K562 (cell line): ENCODE results near the gene NMT1. TPM values are rescaled to one million over a fixed set of nuclear protein-coding genes. Genes with fewer than 3 reads are reported as not detected.

Source experiments
- ATAC-seq: fragments of 200-7000 bp; cut with Tn5 transposase; 3 replicates; pipeline ENCODE4 v1.9.1; 2020; ENCODE audit warnings: moderate library complexity
- BruUV-seq: library from RNA; stranded (reverse); fragments of 400-500 nt; replicated peaks from 2 replicates; lab custom pipeline; 2021; lab: Mats Ljungman, UMichigan
- CTCF ChIA-PET: fragments of 300-600 bp; formaldehyde crosslinking; extraction: SDS; loops from one replicate; lab custom pipeline; 2021; ENCODE audit warnings: low intra/inter-chr PET ratio; lab: Yijun Ruan, JAX
- POLR2A ChIA-PET: fragments of 300-600, 350-650 bp; sonication (Branson Sonifier 250); formaldehyde crosslinking; extraction: SDS; loops from one replicate; lab custom pipeline; 2021; ENCODE audit warnings: antibody characterized with exemption, inconsistent platforms; lab: Yijun Ruan, JAX
- DNase-seq, 4 experiments: peaks; one replicate each; pipeline versions ENCODE4 v3.0.0 to v3.0.0-alpha.2; 2011 to 2018; ENCODE audit warnings: low spot score in 3 of 4, mixed read lengths in 3 of 4; ENCODE audit errors: extremely low read depth in 1 of 4
- FAIRE-seq: peaks from 2 replicates; lab custom pipeline; 2011; peaks lifted over from hg19 to GRCh38; lab: Jason Lieb, UNC
- H2AFZ ChIP-seq: 2 replicates; pipeline ENCODE4 v1.6.0; 2011; ENCODE audit warnings: low read depth, low read length, control low read depth, inconsistent platforms
- H3K27ac ChIP-seq: fragments of 200-600 bp; 3 replicates; pipeline ENCODE4 v1.8.0; 2011; ENCODE audit warnings: low read depth, mild to moderate bottlenecking, control low read depth, inconsistent platforms, low read length, moderate library complexity, mixed read lengths; ENCODE audit errors: extremely low read depth
- H3K27me3 ChIP-seq, 2 experiments: fragments of 300-600 bp in 1 of 2; 2 replicates in 1 of 2; 3 replicates in 1 of 2; pipeline versions ENCODE4 v1.6.0 to v1.8.0; 2011; ENCODE audit warnings: inconsistent platforms in 2 of 2, low read length in 2 of 2, mild to moderate bottlenecking in 1 of 2, mixed read lengths in 1 of 2, moderate library complexity in 1 of 2; ENCODE audit not compliant: control insufficient read depth in 2 of 2, insufficient read depth in 2 of 2
- H3K36me3 ChIP-seq: fragments of 300-600 bp; 3 replicates; pipeline ENCODE4 v1.8.0; 2011; ENCODE audit warnings: mild to moderate bottlenecking, low read length, inconsistent platforms; ENCODE audit not compliant: control insufficient read depth, insufficient read depth
- H3K4me1 ChIP-seq, 2 experiments: fragments of 200-600 bp in 1 of 2; replicated peaks in 1 of 2; 2 replicates in 1 of 2; 3 replicates in 1 of 2; pipeline versions ENCODE4 v1.5.1 to v1.8.0; 2011; ENCODE audit warnings: inconsistent platforms in 2 of 2, low read length in 2 of 2, mild to moderate bottlenecking in 1 of 2, mixed read lengths in 1 of 2, moderate library complexity in 1 of 2; ENCODE audit not compliant: control insufficient read depth in 2 of 2, insufficient read depth in 2 of 2
- H3K4me2 ChIP-seq: 2 replicates; pipeline ENCODE4 v1.6.1; 2011; ENCODE audit warnings: low read length, control low read depth, inconsistent platforms, mixed read lengths; ENCODE audit not compliant: insufficient read depth
- H3K4me3 ChIP-seq: fragments of 200-600 bp; sonication (generic), shearing (Covaris generic); 2 replicates; pipeline ENCODE4 v1.5.1; 2016; ENCODE audit warnings: control low read depth, inconsistent platforms
- H3K79me2 ChIP-seq: fragments of 200-600 bp; 3 replicates; pipeline ENCODE4 v1.8.0; 2011; ENCODE audit warnings: low read length, inconsistent platforms; ENCODE audit not compliant: control insufficient read depth, insufficient read depth
- H3K9ac ChIP-seq, 2 experiments: 2 replicates each; pipeline versions ENCODE4 v1.6.0 to v1.6.1; 2011; ENCODE audit warnings: low read depth in 2 of 2, low read length in 2 of 2, control low read depth in 1 of 2, inconsistent platforms in 1 of 2, mild to moderate bottlenecking in 1 of 2, mixed read lengths in 1 of 2; ENCODE audit not compliant: insufficient read depth in 1 of 2
- H3K9me1 ChIP-seq: one replicate; pipeline ENCODE4 v1.6.0; 2011; ENCODE audit warnings: inconsistent platforms, mild to moderate bottlenecking, low read length, moderate library complexity; ENCODE audit not compliant: control insufficient read depth, insufficient read depth
- H3K9me3 ChIP-seq: replicated peaks from 2 replicates; pipeline ENCODE4 v1.5.1; 2011; ENCODE audit warnings: low read depth, low read length, inconsistent platforms; ENCODE audit not compliant: control insufficient read depth, insufficient read depth
- H4K20me1 ChIP-seq: replicated peaks from 2 replicates; pipeline ENCODE4 v1.6.1; 2011; ENCODE audit warnings: low read length, inconsistent platforms, mixed read lengths; ENCODE audit not compliant: control insufficient read depth, insufficient read depth
- ATF3 ChIP-seq, 2 experiments: fragments of 450-650 bp in 1 of 2; sonication (generic) in 1 of 2; formaldehyde crosslinking in 1 of 2; IDR thresholded peaks in 1 of 2; conservative IDR thresholded peaks in 1 of 2; 2 replicates each; pipeline versions ENCODE4 v1.6.1 to v1.8.1; 2016 to 2023; ENCODE audit warnings: mild to moderate bottlenecking in 2 of 2, moderate library complexity in 2 of 2, inconsistent platforms in 1 of 2, missing genetic modification reagents in 1 of 2
- CTCFL ChIP-seq: IDR thresholded peaks from 2 replicates; pipeline ENCODE4 v1.6.1; 2011; ENCODE audit warnings: borderline replicate concordance, low read depth, mild to moderate bottlenecking, moderate library complexity, low read length; ENCODE audit not compliant: insufficient read depth, poor library complexity, severe bottlenecking
- EGR1 ChIP-seq: fragments of 450-650 bp; conservative IDR thresholded peaks from 2 replicates; pipeline ENCODE4 v1.6.1; 2017; ENCODE audit warnings: mild to moderate bottlenecking
- HLTF ChIP-seq: fragments of 450-650 bp; IDR thresholded peaks from 2 replicates; pipeline ENCODE4 v1.6.1; 2016
- L3MBTL2 ChIP-seq: fragments of 450-650 bp; IDR thresholded peaks from 2 replicates; pipeline ENCODE4 v1.6.1; 2016; ENCODE audit warnings: mild to moderate bottlenecking, moderate library complexity
- MEF2D ChIP-seq: conservative IDR thresholded peaks from 2 replicates; pipeline ENCODE4 v1.6.1; 2016; ENCODE audit warnings: low read depth, missing genetic modification characterization, missing compliant biosample characterization
- NRF1 ChIP-seq, 2 experiments: fragments of 450-650 bp; IDR thresholded peaks in 1 of 2; conservative IDR thresholded peaks in 1 of 2; 2 replicates each; pipeline ENCODE4 v1.6.1; 2014; ENCODE audit warnings: mild to moderate bottlenecking in 2 of 2
- SMAD2 ChIP-seq: fragments of 150-350 bp; IDR thresholded peaks from 2 replicates; pipeline ENCODE4 v1.6.1; 2014; ENCODE audit warnings: low read depth, mild to moderate bottlenecking, low read length
- ZBTB33 ChIP-seq: sonication (generic); formaldehyde crosslinking; IDR thresholded peaks from 2 replicates; pipeline ENCODE4 v1.8.1; 2023; ENCODE audit warnings: mild to moderate bottlenecking, missing genetic modification reagents
- ZKSCAN3 ChIP-seq: fragments of 250-450 bp; sonication (Bioruptor Pico); IDR thresholded peaks from 2 replicates; pipeline ENCODE4 v1.4.0; 2020
- ZNF263 ChIP-seq: sonication (generic); formaldehyde crosslinking; IDR thresholded peaks from 2 replicates; pipeline ENCODE4 v1.8.0; 2022; ENCODE audit warnings: mild to moderate bottlenecking, missing genetic modification reagents, borderline replicate concordance
- ZNF589 ChIP-seq: fragments of 200-800 bp; sonication (Bioruptor generic); IDR thresholded peaks from 2 replicates; pipeline ENCODE4 v1.6.1; 2016; ENCODE audit warnings: low read depth, missing genetic modification characterization, missing compliant biosample characterization
- WGBS: fragments of 100-300 bp; shearing (Covaris generic); methylation state at CpG from one replicate; pipeline ENCODE4 v1.1.6; 2016; ENCODE audit warnings: low coverage, mixed read lengths; ENCODE audit not compliant: insufficient coverage; ENCODE audit errors: missing lambda C conversion rate; 5-methylcytosine and 5-hydroxymethylcytosine counted together
- in situ Hi-C: fragments of 300-500 bp; cut with MboI; formaldehyde crosslinking; loops from 4 replicates; pipeline ENCODE4 v1.15.0; 2018; ENCODE audit warnings: inconsistent platforms, mixed read lengths
- intact Hi-C: fragments of 100-400 bp; cut with micrococcal nuclease; formaldehyde crosslinking; loops from 2 replicates; pipeline ENCODE4 v1.14.2; 2022
- polyA plus RNA-seq, 8 experiments: library from polyadenylated mRNA; depleted of rRNA in 4 of 8; stranded (reverse) in 5 of 8; unstranded in 3 of 8; fragments of >200 nt; fragmentation: Nextera tagmentation in 2 of 8; fragmentation: Illumina TruSeq in 1 of 8; extraction: Ambion mirVana in 2 of 8; extraction: Trizol in 1 of 8; gene quantifications; 2 replicates each; pipeline versions ENCODE4 v1.2.1 to v1.2.3, GENCODE V29; 2011 to 2014; ENCODE audit warnings: inconsistent platforms in 1 of 8, missing spikeins in 1 of 8
- total RNA-seq, 7 experiments: library from RNA; depleted of rRNA in 6 of 7; stranded (reverse); fragments of >200 nt in 6 of 7; fragmentation: Illumina TruSeq in 2 of 7; extraction: Trizol in 2 of 7; gene quantifications; 2 replicates each; pipeline versions ENCODE4 v1.2.1 to v1.2.3, GENCODE V29; 2011 to 2021; ENCODE audit warnings: low replicate concordance in 1 of 7

Gene NMT1
- total and polyA plus RNA-seq, 9 of the 15 experiments (the other 6 are each of a cell fraction or from before 2014, with no cell fraction given): 86.7 to 569 (median 213) TPM

GRCh38 chr17:45129426-45129939 lies 68.4 kb downstream of the NMT1 start:
- no peak overlapping the region for H3K4me3 ChIP-seq
- no peaks in the 10 kb centered on the region for H3K36me3 ChIP-seq
- no peaks in the 10 kb centered on the region for H3K9me1 ChIP-seq
- H2AFZ ChIP-seq: no peak overlapping the region
- peaks cover 33 to 59% of the 10 kb centered on the region in 2 experiments for H3K4me1 ChIP-seq
- 59% methylated on average over 10 of the region's 10 CpGs for WGBS
- no TSS peak for BruUV-seq
- H3K27ac ChIP-seq: no peak overlapping the region
- DNase-seq: no peak
- in situ Hi-C loops (no loop called here), intact Hi-C loops (loop anchor here (10.0 kb wide), 1 partner anchor 115 kb away; no protein-coding TSS in a partner anchor)
- no peak overlapping the region for H3K4me2 ChIP-seq
- H3K9me3 ChIP-seq: no peaks in the 10 kb centered on the region; the same call in 1 of the 2 replicates
- CTCF ChIA-PET: no interaction called here
- H3K27me3 ChIP-seq: no peaks in the 10 kb centered on the region
- H3K9ac ChIP-seq: peak overlapping the region in 1 of 2 experiments; percentile 41; a peak in 2 of 4 replicates
- TF ChIP-seq ZBTB33 (CRISPR knock-in tag) (peak; percentile 92), MEF2D (tag) (no peak), ATF3 (IDR thresholded peaks at IDR 0.05) (0 out of 2 replicates have a peak, but pooled peaks have one; percentile 8), ATF3 (CRISPR knock-in tag; conservative IDR thresholded peaks at IDR 0.05) (no peak), L3MBTL2 (peak; percentile 26; the same call in 1 of the 2 replicates), HLTF (no peak), ZNF589 (CRISPR knock-in tag) (no peak), ZNF263 (CRISPR knock-in tag) (peak; percentile 42; the same call in 1 of the 2 replicates), CTCFL (no peak), ZKSCAN3 (CRISPR knock-in tag) (no peak), NRF1 (conservative IDR thresholded peaks at IDR 0.05 in 1 of 2, IDR thresholded peaks at IDR 0.05 in 1 of 2) (0 out of 4 replicates have a peak, but pooled peaks of 1 of the 2 experiments have one; percentile 21), SMAD2 (no peak), EGR1 (peak; percentile 33; the same call in 1 of the 2 replicates)
- TF ChIP-seq, all 486 proteins: peak for 6
- Histone ChIP-seq H3K79me2 (no peaks in the 10 kb centered on the region), H4K20me1 (peaks cover 6% of the 10 kb centered on the region; the same call in 1 of the 2 replicates)
- no peak for ATAC-seq
- POLR2A ChIA-PET: interaction anchor here (0.5 to 5.2 kb wide), 2 partner anchors 20 to 22 kb away, joined by 4 to 48 read pairs; partner anchors contain the start of gene HEXIM1
- FAIRE-seq: no peak
